Fibroblast of the conjunctiva (primary cell): ENCODE results near the gene ZFYVE1.
"Not testable (repeated sequence)": the region's sequence is repeated elsewhere in the genome, so short reads cannot be mapped to it uniquely, and the experiment has no call there.

Experiments
- DNase-seq: peaks from one replicate; pipeline ENCODE4 v3.0.0-alpha.2; 2010; ENCODE audit warnings: low read depth

ZFYVE1 gene

DNA sequence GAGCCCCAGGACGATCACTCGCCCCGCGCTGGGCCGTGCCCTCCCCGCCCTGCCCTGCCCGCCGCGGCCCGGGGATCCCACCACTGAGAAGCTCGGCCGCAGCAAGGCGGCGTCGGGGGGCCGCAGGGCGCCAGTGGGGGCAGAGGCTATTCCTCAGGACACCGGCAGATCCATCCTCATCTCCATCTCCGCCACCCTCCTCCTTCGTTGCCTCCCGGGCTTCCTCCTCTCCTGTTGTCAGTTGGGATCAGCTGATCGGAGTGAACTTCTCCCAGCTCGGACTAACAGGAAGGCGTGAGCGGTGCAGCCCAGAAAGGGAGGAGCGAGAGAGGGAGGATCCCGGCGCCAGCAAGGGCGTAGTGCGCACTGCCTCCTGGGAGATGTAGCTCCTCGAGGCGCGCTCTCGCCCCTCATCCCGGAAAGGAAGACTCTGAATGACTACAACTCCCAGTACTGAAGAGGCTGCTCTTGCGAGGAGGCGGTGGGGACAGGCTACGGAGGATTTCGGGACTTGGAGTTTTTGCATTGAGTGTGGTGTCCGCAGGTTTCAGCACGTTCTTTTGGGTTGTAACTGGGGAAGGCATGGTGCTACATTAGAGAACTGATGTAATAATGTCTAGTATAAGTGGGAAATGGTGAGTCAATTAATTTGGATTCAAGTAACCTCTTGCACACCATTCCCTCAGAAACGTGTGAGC is at the start of gene ZFYVE1:
TSS of gene ZFYVE1 (minus strand) at position 262 of the 698 bp plus-strand sequence. CDS start 2,598 bp downstream, outside the sequence.
- DNase-seq = peak; percentile 98

- DNase-seq = no peak
Observed at GRCh38 chr14:73069585-73069984, 42.7 kb upstream of the ZFYVE1 start.

DNA sequence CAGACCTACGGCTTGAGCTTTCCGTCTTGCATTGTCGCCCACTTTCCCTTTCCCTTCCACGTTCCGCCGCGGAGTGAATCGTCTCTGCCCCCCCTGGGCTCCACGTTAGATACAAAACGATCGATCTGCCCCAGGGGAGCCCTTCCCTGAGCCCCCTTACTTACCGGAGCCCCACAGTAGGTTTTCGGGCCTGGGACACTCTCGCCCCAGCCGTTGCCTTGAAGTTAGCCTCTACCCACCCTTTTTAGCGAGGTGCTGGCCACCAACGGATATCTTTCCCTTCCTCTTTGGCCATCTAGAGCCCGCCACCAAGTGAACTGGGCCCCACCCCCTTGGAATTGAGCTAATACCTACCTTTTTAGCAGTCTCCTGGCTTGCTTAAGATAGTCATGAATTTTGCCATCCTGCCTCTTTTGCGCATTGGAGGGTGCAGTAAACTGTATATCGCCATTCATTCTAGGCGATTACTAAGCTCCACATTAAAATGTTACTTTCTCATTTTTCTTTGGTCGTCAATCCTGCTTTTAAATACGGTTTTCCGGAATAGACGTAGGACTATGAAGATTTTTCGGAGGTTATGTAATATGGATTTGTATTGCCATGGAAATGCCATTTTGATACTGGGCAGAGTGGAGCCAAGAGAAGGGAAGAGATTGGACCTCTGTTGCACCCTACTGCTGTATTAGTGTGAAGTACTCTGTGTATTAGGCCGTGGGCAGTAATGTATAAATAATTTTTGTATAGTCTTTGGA is 32.2 kb upstream of the ZFYVE1 start:
- DNase-seq = peak; percentile 18

DNA sequence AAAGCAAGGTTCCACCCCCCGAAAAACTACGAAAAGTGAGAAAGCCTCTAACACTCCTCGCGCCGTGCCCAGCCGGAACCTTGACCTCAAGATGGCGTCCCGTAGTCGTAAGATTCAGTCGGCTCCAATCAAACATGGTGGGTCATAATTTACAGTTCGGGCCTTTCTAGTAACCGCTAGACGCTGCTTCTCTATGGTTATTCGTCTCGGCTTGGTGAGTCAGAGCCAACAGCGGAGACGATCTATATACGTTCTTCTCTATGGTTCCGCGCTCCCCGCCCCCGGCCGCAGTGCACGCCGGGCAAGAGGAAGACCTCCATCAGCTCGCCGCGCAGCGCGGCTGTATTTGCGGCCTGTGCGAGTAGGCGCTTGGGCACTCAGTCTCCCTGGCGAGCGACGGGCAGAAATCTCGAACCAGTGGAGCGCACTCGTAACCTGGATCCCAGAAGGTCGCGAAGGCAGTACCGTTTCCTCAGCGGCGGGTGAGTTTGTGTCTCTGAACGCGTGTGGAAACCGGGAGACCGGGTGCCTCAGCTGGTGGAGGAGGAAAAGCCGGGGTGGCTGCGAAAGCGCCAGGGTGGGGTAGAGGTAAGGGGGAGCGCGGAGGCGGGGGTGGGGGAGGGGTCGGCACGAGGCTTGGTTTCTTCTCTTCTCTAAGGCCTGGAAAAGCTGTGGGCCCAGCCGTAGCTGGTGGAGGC is 31.5 kb upstream of the ZFYVE1 start, which contains the start of gene RBM25:
TSS of gene RBM25 (plus strand) at position 311 of the 698 bp plus-strand sequence. CDS start 13,108 bp downstream, outside the sequence.
- DNase-seq = peak; percentile 98

DNA sequence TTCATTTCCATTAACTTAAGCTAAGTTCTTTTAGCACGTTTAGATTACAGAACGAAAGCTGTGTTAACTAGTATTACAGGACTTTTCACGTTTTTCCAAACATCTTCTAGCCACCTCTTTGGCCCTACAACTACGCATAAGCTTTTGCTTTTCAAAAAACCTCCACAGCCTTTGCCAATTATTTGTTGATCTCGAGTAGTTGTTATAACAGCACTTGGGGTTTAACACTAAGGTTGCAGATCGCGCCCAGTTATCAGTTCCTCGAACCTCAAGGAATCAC is 31.0 kb upstream of the ZFYVE1 start:
- no peak for DNase-seq

GRCh38 chr14:73055251-73055650 is 28.3 kb upstream of the ZFYVE1 start:
- no peak for DNase-seq

DNA sequence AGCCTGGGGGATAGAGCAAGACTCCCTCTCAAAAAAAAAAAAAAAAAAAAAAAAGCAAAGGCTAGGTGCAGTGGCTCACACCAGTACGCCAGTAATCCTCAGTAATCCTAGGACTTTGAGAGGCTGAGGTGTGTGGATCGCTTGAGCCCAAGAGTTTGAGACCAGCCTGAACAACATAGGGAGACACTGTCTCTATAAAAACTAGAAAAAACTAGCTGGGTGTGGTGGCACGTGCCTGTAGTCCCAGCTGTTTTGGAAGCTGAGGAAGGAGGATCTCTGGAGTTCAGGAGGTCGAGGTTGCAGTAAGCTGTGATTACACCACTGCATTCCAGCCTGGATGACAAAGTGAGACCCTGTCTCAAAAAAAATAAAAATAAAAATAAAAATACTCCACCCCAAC is 22.5 kb upstream of the ZFYVE1 start:
- DNase-seq = no peak

- DNase-seq = no peak
Observed at GRCh38 chr14:73047808-73048207, 20.9 kb upstream of the ZFYVE1 start.

DNA sequence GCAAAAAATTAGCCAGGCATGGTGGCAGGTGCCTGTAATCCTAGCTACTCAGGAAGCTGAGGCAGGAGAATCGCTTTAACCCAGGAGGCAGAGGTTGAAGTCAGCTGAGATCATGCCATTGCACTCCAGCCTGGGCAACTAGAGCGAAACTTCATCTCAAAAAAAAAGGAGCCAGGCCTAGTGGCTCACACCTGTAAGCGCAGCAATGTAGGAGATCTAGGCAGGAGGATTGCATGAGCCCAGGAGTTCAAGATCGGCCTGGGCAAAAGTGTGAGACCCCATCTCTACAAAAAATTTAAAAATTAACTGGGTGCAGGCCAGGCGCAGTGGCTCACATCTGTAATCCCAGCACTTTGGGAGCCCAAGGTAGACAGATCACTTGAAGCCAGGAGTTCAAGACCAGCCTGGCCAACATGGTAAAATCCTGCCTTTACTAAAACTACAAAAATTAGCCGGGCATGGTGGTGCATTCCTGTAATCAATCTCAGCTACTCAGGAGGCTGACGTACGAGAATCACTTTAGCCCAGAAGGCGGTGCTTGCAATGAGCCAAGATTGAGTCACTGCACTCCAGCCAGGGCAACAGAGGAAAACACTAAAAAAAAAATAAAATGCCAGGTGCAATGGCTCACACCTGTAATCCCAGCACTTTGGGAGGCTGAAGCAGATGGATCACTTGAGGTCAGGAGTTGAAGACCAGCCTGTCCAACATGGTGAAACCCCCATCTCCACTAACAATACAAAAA is 10.0 kb upstream of the ZFYVE1 start:
- DNase-seq = not testable (repeated sequence)

- DNase-seq = no peak
Observed at GRCh38 chr14:73027984-73028383, 1.1 kb upstream of the ZFYVE1 start.

- no peak for DNase-seq
Observed at GRCh38 chr14:73027546-73027945, 640 bp upstream of the ZFYVE1 start.

GRCh38 chr14:73026243-73026844 is 562 bp downstream of the ZFYVE1 start:
- no peak for DNase-seq

DNA sequence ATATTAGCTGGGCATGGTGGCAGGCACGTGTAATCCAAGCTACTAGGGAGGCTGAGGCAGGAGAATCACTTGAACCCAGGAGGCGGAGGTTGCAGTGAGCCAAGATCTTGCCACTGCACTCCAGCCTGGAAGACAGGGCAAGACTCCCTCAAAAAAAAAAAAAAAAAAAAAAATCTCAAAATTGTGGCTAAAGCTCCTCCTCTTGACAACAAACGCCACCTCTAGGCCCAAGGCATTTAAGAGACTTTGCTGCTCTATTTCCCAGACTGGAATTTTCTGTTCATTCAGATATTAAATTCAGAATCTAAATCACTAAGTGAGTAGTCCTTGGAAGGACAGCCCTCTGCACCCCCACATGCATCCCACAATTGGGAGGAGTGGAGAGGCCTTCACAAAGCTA is 1.4 kb downstream of the ZFYVE1 start:
- no peak for DNase-seq

DNA sequence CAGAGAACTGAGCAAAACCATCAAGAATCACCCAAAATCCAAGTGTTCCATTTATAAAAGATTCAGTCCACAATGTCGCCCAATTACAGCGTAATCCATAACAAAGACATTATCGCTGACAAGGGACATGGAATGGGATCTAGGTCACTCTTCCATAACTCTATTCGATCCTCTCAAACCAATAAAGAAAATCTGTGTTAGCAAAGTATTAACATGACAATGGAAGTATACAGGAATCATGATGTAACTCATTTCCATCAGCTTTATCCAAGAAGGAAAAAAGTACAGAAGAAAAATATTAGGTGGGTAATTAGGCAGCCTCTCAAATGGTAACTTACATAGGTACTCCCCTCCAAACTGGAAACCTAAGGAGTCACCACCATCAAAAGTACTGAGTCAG is 4.9 kb downstream of the ZFYVE1 start:
- no peak for DNase-seq

- DNase-seq = not testable (repeated sequence)
Observed at GRCh38 chr14:73016011-73016410, 10.9 kb downstream of the ZFYVE1 start.

DNA sequence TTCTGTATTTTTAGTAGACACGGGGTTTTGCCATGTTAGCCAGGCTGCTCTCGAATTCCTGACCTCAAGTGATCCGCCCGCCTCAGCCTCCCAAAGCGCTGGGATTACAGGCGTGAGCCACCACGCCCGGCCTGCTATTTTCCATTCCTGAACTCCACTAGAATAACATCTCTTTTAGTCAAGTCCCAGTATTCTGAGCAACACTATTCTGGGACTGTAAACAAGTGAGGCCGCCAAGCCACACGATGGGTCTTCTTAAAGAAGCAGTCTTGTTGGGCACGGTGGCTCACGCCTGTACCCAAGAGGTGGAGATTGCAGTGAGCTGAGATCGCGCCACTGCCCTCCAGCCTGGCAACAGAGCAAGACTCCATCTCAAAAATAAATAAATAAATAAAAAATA is 11.4 kb downstream of the ZFYVE1 start:
- not testable (repeated sequence) for DNase-seq

- no peak for DNase-seq
Observed at GRCh38 chr14:73014105-73014504, 12.8 kb downstream of the ZFYVE1 start.

- DNase-seq = not testable (repeated sequence)
Observed at GRCh38 chr14:73011189-73011588, 15.7 kb downstream of the ZFYVE1 start.

DNA sequence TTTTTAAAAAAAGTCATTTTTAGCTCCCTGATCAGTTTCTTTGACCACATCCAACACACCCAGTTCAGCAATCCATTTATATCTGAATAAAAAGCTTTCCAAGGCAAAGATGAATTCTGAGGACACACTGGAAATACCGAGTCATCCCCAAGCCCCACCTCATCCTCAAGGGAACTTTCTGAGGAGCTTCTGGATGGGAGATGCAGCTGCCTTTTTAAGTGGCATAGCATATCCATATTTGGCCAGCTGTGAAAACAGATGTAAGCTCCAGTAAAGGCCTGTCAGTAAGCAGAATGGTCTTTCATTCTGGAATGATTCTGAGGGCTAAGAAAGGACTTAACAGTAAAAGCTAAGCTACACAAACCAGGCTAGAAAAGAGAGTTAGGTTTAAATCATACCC is 18.4 kb downstream of the ZFYVE1 start:
- peak; percentile 49 for DNase-seq

DNA sequence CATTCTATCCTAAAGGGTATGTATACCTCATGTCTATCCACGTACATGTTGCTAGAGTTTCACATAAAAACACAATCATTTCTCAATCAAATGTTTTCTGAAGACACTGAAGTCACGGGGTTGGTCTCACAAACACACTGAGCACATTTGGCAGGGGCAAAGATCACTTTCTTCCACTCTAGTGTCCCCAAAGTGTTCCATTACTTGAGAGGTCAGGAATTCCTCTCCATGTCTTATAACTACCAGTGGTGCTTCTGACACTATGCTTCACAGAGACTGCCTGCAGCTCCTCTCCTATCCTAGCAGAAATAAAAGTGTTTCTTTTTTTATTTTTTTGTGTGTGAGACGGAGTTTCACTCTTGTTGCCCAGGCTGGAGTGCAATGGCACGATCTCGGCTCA is 19.1 kb downstream of the ZFYVE1 start:
- DNase-seq = no peak

- not testable (repeated sequence) for DNase-seq
Observed at GRCh38 chr14:73004641-73005040, 22.3 kb downstream of the ZFYVE1 start.

DNA sequence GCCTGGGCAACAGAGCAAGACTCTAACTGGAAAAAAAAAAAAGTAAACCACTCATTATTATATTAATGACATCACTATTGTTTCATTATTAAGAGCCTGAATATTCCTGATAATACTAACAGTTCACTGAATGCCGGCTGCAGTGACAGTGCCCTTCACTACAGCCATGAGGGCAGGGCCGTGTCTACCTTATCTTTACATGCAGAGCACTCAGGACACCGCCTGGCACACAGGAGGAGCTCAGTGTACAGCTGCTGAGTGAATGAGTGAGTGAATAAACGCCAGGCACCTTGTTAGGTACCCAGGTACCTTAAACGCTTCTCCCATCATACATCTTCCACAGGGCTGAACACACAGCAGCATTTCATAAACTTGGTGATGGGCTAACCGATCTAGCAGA is 23.2 kb downstream of the ZFYVE1 start:
- DNase-seq = no peak
